Adipocyte (in vitro differentiated cells): ENCODE measurements around the gene SMAD5.

ENCODE experiments used
- DNase-seq: peaks from one replicate; pipeline ENCODE4 v3.0.0-alpha.2; 2015; ENCODE audit warnings: low read depth
- H3K27me3 ChIP-seq: replicated peaks from 2 replicates; pipeline ENCODE4 v1.7.0; 2013; ENCODE audit warnings: mild to moderate bottlenecking, low read length, moderate library complexity; ENCODE audit not compliant: control insufficient read depth, insufficient read depth
- H3K36me3 ChIP-seq: 2 replicates; pipeline ENCODE4 v1.7.0; 2013; ENCODE audit warnings: low read length, mild to moderate bottlenecking, moderate library complexity; ENCODE audit not compliant: control insufficient read depth, insufficient read depth, severe bottlenecking
- H3K4me1 ChIP-seq: 2 replicates; pipeline ENCODE4 v1.7.0; 2013; ENCODE audit warnings: mild to moderate bottlenecking, low read length, moderate library complexity; ENCODE audit not compliant: control insufficient read depth, insufficient read depth
- H3K4me3 ChIP-seq: 2 replicates; pipeline ENCODE4 v1.7.0; 2013; ENCODE audit warnings: mild to moderate bottlenecking, low read length, moderate library complexity
- H3K9ac ChIP-seq: 2 replicates; pipeline ENCODE4 v1.7.0; 2013; ENCODE audit warnings: mild to moderate bottlenecking, low read length, moderate library complexity
- H3K9me3 ChIP-seq: 2 replicates; pipeline ENCODE4 v1.7.0; 2013; ENCODE audit warnings: mild to moderate bottlenecking, low read length, moderate library complexity; ENCODE audit not compliant: control insufficient read depth

SMAD5 gene

GRCh38 chr5:136141561-136141960 lies 8.9 kb downstream of the SMAD5 start:
- Histone ChIP-seq H3K27me3 (no peaks in the 10 kb centered on the region), H3K36me3 (no peaks in the 10 kb centered on the region), H3K9ac (no peak overlapping the region), H3K9me3 (no peaks in the 10 kb centered on the region), H3K4me3 (no peak overlapping the region), H3K4me1 (peaks cover 27% of the 10 kb centered on the region)
- DNase-seq, result no peak

- DNase-seq, result no peak
These were observed 10.7 kb downstream of the SMAD5 start for GRCh38 chr5:136143312-136143711.

DNA sequence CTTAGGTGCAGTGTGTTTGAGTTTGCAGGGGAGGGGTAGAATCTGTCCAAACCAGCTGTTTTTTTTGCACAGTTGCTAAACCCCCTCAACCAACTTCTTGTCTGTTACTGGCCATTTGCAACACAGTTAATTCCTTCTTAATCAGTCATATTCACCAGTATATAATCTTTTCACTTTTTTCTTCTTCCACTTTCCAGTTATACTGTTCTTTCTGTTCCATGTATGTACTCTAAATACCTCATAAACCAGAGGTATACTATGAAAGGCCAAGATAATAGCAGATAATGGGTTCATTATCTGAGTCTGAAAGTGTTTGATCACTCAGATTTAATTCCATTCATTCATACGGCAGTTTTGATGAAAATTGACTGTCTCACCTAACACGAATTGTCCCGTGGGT lies 11.1 kb downstream of the SMAD5 start:
- no peaks in the 10 kb centered on the region for H3K36me3 ChIP-seq
- H3K9me3 ChIP-seq, result no peaks in the 10 kb centered on the region
- H3K4me3 ChIP-seq, result no peak overlapping the region
- no peaks in the 10 kb centered on the region for H3K27me3 ChIP-seq
- H3K9ac ChIP-seq, result no peak overlapping the region
- no peak for DNase-seq
- H3K4me1 ChIP-seq, result peaks cover 20% of the 10 kb centered on the region

More at GRCh38 chr5:136143312-136143711, 10.7 kb downstream of the SMAD5 start:
- Histone ChIP-seq H3K9ac (no peak overlapping the region), H3K4me3 (no peak overlapping the region), H3K9me3 (no peaks in the 10 kb centered on the region), H3K4me1 (peaks cover 20% of the 10 kb centered on the region), H3K36me3 (no peaks in the 10 kb centered on the region), H3K27me3 (no peaks in the 10 kb centered on the region)

- Histone ChIP-seq H3K27me3 (no peaks in the 10 kb centered on the region), H3K9me3 (no peaks in the 10 kb centered on the region), H3K4me3 (no peak overlapping the region), H3K4me1 (peaks cover 27% of the 10 kb centered on the region), H3K9ac (no peak overlapping the region), H3K36me3 (no peaks in the 10 kb centered on the region)
- DNase-seq, result no peak
These were observed 12.4 kb downstream of the SMAD5 start for GRCh38 chr5:136145030-136145429.

DNA sequence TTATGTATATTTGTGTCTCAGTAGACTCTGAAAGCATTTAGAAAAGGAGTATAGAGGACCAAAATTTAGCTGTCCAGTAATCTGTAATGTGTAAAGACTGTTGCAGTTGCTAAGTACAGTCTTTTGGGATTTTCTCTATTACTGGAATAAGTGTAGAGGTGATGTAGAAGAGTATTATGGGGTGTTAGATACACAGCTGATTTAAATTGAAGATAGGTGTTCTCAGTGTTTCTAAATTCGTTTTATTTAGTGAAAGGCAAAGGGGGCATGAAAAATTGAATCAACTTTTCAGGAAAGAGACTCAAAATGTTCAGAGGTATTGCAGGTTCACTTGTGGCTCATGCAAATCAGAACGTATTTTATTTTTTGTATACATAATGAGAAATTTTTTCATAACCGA lies 13.6 kb downstream of the SMAD5 start:
- Histone ChIP-seq H3K27me3 (no peaks in the 10 kb centered on the region), H3K4me3 (no peak overlapping the region), H3K36me3 (no peaks in the 10 kb centered on the region), H3K4me1 (peaks cover 30% of the 10 kb centered on the region), H3K9ac (no peak overlapping the region), H3K9me3 (no peaks in the 10 kb centered on the region)
- no peak for DNase-seq

- H3K9ac ChIP-seq, result no peak overlapping the region
- no peaks in the 10 kb centered on the region for H3K9me3 ChIP-seq
- no peaks in the 10 kb centered on the region for H3K27me3 ChIP-seq
- peaks cover 30% of the 10 kb centered on the region for H3K4me1 ChIP-seq
- no peak overlapping the region for H3K4me3 ChIP-seq
- no peak for DNase-seq
- H3K36me3 ChIP-seq, result peaks cover 7% of the 10 kb centered on the region
These were observed 15.0 kb downstream of the SMAD5 start for GRCh38 chr5:136147632-136148031.

DNA sequence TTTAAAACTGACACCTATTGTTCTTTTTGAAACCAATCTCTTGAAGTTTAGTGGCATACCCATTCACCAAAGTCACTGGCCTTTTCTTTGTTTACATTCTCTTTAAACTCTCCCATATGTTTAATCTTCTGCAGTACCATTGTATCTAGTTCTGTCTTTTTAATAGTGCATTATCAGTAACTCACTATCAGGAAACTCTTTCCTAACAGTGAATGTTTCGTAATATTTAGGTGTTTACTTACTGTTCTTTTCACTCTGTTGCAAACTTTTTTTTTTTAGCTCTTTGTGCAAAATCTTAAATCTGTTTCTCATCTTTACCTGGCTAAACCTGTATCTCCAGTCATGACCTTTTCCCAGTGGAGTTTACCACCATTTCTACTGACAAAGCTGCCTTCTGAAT lies 17.2 kb downstream of the SMAD5 start:
- H3K9ac ChIP-seq, result no peak overlapping the region
- H3K27me3 ChIP-seq, result no peaks in the 10 kb centered on the region
- DNase-seq, result no peak

DNA sequence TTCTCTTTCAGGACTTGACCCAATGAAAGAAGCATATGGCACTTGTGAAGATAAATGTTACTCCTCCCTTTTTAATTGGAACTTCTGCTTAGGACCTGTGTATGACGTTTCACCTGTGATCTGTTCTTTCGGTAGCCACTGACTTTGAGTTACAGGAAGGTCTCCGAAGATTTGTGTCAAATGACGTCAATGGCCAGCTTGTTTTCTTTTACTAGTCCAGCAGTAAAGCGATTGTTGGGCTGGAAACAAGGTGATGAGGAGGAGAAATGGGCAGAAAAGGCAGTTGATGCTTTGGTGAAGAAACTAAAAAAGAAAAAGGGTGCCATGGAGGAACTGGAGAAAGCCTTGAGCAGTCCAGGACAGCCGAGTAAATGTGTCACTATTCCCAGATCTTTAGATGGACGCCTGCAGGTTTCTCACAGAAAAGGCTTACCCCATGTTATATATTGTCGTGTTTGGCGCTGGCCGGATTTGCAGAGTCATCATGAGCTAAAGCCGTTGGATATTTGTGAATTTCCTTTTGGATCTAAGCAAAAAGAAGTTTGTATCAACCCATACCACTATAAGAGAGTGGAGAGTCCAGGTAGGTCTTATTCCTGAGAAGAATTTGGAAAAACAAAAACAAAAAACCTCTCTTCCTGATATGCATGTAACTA lies 21.1 kb downstream of the SMAD5 start:
- no peaks in the 10 kb centered on the region for H3K27me3 ChIP-seq
- peaks cover 57% of the 10 kb centered on the region for H3K36me3 ChIP-seq
- H3K9me3 ChIP-seq, result no peaks in the 10 kb centered on the region
- peaks cover 16% of the 10 kb centered on the region for H3K4me1 ChIP-seq
- no peak for DNase-seq
- no peak overlapping the region for H3K4me3 ChIP-seq
- no peak overlapping the region for H3K9ac ChIP-seq

More for the DNA sequence above, 17.2 kb downstream of the SMAD5 start:
- peaks cover 14% of the 10 kb centered on the region for H3K4me1 ChIP-seq
- H3K4me3 ChIP-seq, result no peak overlapping the region
- H3K9me3 ChIP-seq, result no peaks in the 10 kb centered on the region
- peaks cover 29% of the 10 kb centered on the region for H3K36me3 ChIP-seq

DNA sequence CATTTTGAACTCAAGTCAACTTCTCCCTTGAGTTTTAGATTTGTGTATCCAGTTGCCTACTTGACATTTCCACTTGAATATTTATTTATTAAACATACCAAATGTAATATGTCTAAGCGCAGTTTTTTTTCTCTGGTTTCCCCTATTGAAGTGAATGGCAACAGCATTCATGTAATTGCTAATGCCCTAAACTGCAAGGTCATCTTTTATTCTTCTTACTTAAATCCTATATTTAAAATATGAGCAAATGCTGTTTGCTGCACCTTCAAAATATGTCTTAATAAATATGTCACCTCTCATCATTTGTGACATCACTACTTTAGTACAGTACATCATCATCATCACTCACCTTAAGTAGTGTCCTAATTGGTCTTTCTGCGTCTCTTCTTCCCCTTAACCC lies 22.4 kb downstream of the SMAD5 start:
- no peak overlapping the region for H3K4me3 ChIP-seq
- no peaks in the 10 kb centered on the region for H3K27me3 ChIP-seq
- no peaks in the 10 kb centered on the region for H3K9me3 ChIP-seq
- H3K9ac ChIP-seq, result no peak overlapping the region
- H3K36me3 ChIP-seq, result peaks cover 57% of the 10 kb centered on the region
- H3K4me1 ChIP-seq, result peaks cover 20% of the 10 kb centered on the region
- no peak for DNase-seq

- H3K4me3 ChIP-seq, result no peak overlapping the region
- H3K9ac ChIP-seq, result no peak overlapping the region
- peaks cover 18% of the 10 kb centered on the region for H3K4me1 ChIP-seq
- H3K27me3 ChIP-seq, result no peaks in the 10 kb centered on the region
- DNase-seq, result no peak
- no peaks in the 10 kb centered on the region for H3K9me3 ChIP-seq
- peaks cover 58% of the 10 kb centered on the region for H3K36me3 ChIP-seq
These were observed 23.1 kb downstream of the SMAD5 start for GRCh38 chr5:136155761-136156160.

DNA sequence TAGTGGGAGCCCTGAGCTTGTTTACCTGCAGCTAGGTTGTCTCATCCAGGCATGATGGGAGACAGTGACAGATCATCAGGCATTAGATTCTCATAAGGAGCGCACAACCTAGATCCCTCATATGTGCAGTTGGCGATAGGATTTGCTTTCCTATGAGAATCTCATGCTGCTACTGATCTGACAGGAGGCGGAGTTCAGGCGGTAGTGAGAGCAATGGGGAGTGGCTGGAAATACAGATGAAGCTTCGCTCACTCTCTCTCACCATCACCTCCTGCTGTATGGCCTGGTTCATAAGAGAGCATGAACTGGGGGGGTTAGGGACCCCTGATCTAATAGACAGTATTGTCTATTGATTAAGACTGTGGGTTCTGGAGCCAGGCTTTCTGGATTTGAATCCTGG lies 24.9 kb downstream of the SMAD5 start:
- Histone ChIP-seq H3K4me1 (peaks cover 22% of the 10 kb centered on the region), H3K9ac (no peak overlapping the region), H3K4me3 (no peak overlapping the region), H3K27me3 (no peaks in the 10 kb centered on the region), H3K9me3 (no peaks in the 10 kb centered on the region), H3K36me3 (peaks cover 65% of the 10 kb centered on the region)
- no peak for DNase-seq

- Histone ChIP-seq H3K9ac (no peak overlapping the region), H3K4me3 (peak overlapping the region; percentile 21), H3K9me3 (no peaks in the 10 kb centered on the region), H3K4me1 (peaks cover 26% of the 10 kb centered on the region), H3K27me3 (no peaks in the 10 kb centered on the region), H3K36me3 (peaks cover 59% of the 10 kb centered on the region)
- DNase-seq, result peak; percentile 59
These were observed 26.8 kb downstream of the SMAD5 start for GRCh38 chr5:136159457-136159856.
